BE2C (cell line): Measurements from ENCODE around the gene NAV2.
"Not testable (repeated sequence)": the region's sequence is repeated elsewhere in the genome, so short reads cannot be mapped to it uniquely, and the experiment has no call there.

Experiments
- DNase-seq: peaks from one replicate; pipeline ENCODE4 v3.0.0-alpha.2; 2020
- H3K27me3 ChIP-seq: fragments of 250-450 bp; sonication (Bioruptor Pico); 2 replicates; pipeline ENCODE4 v1.5.1; 2020; ENCODE audit warnings: mild to moderate bottlenecking
- H3K36me3 ChIP-seq: fragments of 250-450 bp; sonication (Bioruptor Pico); 2 replicates; pipeline ENCODE4 v1.5.1; 2020; ENCODE audit warnings: mild to moderate bottlenecking
- H3K4me1 ChIP-seq: fragments of 250-450 bp; sonication (Bioruptor Pico); 2 replicates; pipeline ENCODE4 v1.5.1; 2020
- H3K4me3 ChIP-seq: 2 replicates; pipeline ENCODE4 v1.5.1; 2011; ENCODE audit warnings: low read depth, low read length
- H3K9me3 ChIP-seq: fragments of 250-450 bp; sonication (Bioruptor Pico); 2 replicates; pipeline ENCODE4 v1.5.1; 2020
- TF ChIP-seq, protein P1 (sequence below): IDR thresholded peaks from 2 replicates; pipeline ENCODE4 v1.5.1; 2012; ENCODE audit warnings: mild to moderate bottlenecking, low read depth, low read length

The NAV2 gene

DNA sequence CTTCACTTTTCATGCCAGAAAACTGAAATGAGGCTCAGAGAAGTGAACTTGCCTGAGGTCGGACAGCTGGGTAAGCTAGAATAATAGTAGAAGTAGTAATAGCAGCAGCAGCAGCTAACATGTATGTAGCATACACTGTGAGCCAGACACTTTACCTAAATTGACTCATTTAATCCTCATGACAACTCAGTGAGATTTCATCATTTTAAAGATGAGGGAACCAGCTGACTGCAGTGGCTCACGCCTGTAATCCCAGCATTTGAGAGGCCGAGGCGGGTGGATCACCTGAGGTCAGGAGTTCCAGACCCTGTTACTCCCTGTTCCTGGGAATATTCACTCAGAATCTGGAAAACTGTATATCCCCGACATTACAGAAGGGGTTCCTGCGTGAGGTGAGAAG is 293.1 kb downstream of the NAV2 start:
- no peak for DNase-seq
- TF ChIP-seq, protein P1, sequence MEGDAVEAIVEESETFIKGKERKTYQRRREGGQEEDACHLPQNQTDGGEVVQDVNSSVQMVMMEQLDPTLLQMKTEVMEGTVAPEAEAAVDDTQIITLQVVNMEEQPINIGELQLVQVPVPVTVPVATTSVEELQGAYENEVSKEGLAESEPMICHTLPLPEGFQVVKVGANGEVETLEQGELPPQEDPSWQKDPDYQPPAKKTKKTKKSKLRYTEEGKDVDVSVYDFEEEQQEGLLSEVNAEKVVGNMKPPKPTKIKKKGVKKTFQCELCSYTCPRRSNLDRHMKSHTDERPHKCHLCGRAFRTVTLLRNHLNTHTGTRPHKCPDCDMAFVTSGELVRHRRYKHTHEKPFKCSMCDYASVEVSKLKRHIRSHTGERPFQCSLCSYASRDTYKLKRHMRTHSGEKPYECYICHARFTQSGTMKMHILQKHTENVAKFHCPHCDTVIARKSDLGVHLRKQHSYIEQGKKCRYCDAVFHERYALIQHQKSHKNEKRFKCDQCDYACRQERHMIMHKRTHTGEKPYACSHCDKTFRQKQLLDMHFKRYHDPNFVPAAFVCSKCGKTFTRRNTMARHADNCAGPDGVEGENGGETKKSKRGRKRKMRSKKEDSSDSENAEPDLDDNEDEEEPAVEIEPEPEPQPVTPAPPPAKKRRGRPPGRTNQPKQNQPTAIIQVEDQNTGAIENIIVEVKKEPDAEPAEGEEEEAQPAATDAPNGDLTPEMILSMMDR, result no peak
- no peaks in the 10 kb centered on the region for H3K9me3 ChIP-seq
- H3K4me1 ChIP-seq, result no peaks in the 10 kb centered on the region
- H3K4me3 ChIP-seq, result no peak overlapping the region
- H3K36me3 ChIP-seq, result no peaks in the 10 kb centered on the region
- H3K27me3 ChIP-seq, result no peaks in the 10 kb centered on the region

DNA sequence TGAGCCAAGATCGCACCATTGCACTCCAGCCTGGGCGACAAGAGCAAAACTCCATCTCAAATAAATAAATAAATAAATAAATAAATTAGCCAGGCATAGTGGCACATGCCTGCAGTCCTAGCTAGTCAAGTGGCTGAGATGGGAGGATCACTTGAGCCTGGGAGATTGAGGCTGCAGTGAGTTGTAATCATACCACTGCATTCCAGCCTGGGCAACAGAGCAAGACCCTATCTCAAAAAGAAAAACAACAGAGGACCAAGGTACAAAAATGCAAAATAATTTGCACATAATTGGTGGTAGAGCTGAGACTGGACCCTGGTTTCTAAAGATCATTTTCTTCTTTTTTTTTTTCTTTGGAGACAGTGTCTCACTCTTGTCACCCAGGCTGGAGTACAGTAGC is 294.0 kb downstream of the NAV2 start:
- H3K9me3 ChIP-seq, DNase-seq, H3K36me3 ChIP-seq, H3K4me3 ChIP-seq, H3K27me3 ChIP-seq, H3K4me1 ChIP-seq: not testable (repeated sequence)

DNA sequence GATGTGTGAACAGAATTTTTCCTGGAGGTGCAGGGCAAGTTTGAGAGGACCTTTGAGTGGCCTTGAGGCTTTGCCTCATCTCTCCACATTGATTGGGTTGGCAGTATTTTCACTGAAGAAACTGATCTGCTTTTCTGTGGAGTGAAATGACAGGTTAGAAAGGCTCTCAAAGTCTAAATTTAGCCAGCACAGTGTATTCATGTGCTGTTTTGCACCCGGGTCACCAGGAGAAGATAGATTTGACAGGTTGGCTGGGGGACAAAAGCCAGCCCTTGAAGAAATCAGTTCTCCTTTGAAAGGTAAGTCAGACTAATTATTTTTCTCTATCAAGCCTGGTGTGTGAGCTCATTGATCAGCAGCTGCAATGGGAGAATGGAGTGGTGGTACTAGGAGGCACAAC is 294.7 kb downstream of the NAV2 start:
- Histone ChIP-seq H3K4me3 (no peak overlapping the region), H3K36me3 (no peaks in the 10 kb centered on the region), H3K4me1 (no peaks in the 10 kb centered on the region), H3K9me3 (no peaks in the 10 kb centered on the region), H3K27me3 (no peaks in the 10 kb centered on the region)
- TF ChIP-seq, protein P1, result no peak
- DNase-seq, result no peak

DNA sequence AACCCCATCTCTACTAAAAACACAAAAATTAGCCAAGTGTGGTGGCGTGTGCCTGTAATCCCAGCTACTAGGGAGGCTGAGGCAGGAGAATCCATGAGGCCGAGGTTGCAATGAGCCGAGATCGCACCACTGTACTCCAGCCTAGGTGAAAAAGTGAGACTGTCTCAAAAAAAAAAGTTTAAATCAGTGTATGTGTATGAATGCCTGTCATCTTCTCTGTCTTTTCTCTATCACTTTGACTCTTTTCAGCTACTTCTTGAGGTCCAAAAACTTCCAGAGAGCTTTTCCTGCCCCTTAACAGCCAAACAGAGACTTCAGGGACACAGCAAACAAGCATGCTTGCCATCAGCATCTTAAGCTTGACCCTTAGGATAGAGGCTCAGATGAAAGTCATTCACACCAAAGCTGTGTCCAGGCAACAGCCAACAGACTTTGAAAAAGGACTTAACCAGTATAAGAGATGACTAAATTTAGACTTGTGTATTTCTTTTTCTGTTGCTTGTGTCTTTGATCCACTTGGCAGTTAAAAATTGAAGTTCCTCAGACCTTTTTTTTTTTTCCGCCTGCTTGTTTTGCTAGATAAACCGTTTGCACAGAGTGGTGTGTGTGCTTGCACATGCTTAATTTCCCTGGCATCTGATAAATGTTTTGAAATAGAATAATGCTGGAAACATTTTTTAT is 295.7 kb downstream of the NAV2 start:
- Histone ChIP-seq H3K9me3 (no peaks in the 10 kb centered on the region), H3K36me3 (no peaks in the 10 kb centered on the region), H3K4me3 (no peak overlapping the region), H3K4me1 (no peaks in the 10 kb centered on the region), H3K27me3 (no peaks in the 10 kb centered on the region)
- no peak for DNase-seq
- TF ChIP-seq, protein P1, result no peak

DNA sequence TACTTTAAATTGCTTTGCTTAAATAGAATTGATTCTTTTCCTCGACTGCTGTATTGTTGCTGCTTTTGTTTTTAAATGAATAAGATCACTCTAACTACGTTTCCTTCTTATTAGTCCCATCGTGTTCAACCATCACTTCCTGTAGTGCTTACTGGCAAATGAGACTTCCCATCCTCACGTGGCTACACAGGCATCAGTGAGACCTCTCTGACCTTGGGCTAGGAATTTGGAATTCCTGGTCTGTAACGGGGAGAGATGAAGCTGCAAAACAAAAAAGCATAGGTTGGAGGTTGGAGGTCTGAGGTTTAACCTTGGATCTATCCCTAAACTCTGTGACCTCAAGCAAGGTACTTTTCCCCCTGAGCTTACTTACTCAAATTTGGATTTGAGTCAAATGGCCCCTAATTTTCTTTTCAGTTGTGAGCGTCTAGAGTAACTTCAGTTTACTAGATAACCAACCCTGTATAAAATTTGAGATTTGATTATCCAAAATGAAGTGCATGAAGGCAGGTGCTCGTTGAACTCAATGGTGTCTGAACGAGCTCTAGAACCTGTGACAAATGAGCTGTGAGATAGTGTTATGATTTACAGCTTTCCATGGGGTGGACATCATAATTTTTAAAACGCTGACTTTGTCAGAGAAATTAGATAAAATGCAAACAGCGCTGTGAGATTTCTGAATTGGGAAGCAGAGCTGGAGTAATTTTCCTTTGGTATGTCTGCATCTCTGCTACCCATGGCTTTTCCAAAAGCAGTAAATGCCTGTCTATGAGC is 296.4 kb downstream of the NAV2 start:
- DNase-seq, result no peak
- TF ChIP-seq, protein P1, result no peak
- Histone ChIP-seq H3K9me3 (no peaks in the 10 kb centered on the region), H3K4me3 (no peak overlapping the region), H3K4me1 (no peaks in the 10 kb centered on the region), H3K36me3 (no peaks in the 10 kb centered on the region), H3K27me3 (no peaks in the 10 kb centered on the region)

DNA sequence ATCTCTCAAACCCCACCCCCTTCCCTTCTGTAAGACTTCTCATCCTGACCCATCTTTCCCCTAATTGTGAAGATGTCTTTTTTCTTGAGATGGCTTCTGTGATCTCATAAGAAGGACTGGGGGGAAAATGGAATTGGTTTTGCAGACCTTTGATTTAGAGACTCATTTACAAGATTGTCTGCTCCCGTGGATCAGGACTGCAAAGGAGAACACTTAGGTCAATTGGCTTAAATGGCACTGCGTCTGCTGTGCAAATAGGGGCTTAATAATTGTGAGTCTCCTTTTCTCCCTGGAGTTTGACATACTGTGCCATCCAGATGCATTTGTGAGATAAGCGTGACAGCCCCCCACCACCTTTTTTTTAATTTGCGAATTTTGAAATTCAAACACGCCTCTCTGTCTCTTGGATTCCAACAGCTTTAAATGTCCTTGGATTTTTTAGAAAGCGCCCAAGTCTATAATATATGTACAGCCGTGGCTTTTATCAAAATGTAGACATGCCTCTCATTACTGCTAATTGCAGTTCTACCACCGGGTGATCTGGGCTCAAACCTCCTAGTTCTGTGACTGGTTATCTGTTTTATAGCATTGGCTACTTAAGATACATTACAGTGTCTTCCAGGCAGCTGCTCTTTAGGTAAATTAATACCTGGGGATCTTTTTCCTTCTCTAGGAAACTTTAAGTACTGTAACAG is 297.7 kb downstream of the NAV2 start:
- Histone ChIP-seq H3K4me3 (no peak overlapping the region), H3K9me3 (no peaks in the 10 kb centered on the region), H3K36me3 (no peaks in the 10 kb centered on the region), H3K27me3 (no peaks in the 10 kb centered on the region), H3K4me1 (no peaks in the 10 kb centered on the region)
- no peak for DNase-seq
- TF ChIP-seq, protein P1, result no peak
